Panc1 (cell line): Measurements from ENCODE around the gene NOTCH1.

ENCODE experiments used
- TCF7L2 ChIP-seq: IDR thresholded peaks from 2 replicates; pipeline ENCODE4 v1.6.1; 2011; ENCODE audit warnings: mild to moderate bottlenecking, low read depth, low read length, inconsistent platforms
- TF ChIP-seq, protein P1 (sequence below): fragments of 450-650 bp; IDR thresholded peaks from 2 replicates; pipeline ENCODE4 v1.5.1; 2017; ENCODE audit warnings: mild to moderate bottlenecking

DNA sequence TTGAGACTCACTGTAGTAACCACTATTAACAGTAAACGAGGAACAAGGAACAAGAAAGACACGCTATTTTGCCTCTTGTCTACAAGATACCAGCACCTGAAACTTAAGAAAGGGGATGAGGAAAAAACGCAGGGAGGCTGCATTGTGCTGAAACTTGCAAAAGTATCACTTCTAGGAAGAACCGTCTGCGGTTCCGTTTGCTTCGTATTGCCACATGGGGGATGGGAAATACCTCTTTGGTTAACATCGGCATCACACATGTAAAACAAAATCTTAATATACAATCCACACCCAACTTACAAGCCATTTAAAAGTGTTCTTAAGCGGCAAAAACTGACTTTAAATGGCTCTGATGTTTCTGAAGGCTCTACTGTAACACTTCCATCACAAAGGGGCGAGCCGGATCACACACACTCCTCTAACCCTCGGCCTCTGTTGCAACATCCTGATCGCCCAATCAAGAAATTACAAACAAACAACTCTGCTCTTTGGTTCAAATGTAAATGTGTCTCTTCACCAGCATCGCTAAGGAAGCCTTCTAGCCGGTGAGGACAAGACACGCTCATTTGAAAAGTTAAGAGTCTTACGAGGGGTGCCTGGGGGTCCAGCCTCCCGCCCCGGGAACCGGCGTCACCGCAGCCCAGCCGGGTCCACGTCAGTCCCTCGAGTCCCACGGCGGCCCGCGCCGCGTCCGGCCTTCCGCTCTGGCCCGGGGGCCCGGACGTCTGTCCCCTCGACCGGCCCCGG lies 63.6 kb downstream of the NOTCH1 start:
- TF ChIP-seq TCF7L2: no peak
- TF ChIP-seq, protein P1, sequence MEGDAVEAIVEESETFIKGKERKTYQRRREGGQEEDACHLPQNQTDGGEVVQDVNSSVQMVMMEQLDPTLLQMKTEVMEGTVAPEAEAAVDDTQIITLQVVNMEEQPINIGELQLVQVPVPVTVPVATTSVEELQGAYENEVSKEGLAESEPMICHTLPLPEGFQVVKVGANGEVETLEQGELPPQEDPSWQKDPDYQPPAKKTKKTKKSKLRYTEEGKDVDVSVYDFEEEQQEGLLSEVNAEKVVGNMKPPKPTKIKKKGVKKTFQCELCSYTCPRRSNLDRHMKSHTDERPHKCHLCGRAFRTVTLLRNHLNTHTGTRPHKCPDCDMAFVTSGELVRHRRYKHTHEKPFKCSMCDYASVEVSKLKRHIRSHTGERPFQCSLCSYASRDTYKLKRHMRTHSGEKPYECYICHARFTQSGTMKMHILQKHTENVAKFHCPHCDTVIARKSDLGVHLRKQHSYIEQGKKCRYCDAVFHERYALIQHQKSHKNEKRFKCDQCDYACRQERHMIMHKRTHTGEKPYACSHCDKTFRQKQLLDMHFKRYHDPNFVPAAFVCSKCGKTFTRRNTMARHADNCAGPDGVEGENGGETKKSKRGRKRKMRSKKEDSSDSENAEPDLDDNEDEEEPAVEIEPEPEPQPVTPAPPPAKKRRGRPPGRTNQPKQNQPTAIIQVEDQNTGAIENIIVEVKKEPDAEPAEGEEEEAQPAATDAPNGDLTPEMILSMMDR: no peak
